Ovary (tissue), 3 donors: ENCODE results near the gene CLECL1.

Experiments used
- CTCF ChIP-seq, 3 donors: fragments of 450-650 bp in 2 of 3; fragments of 200-600 bp in 1 of 3; IDR thresholded peaks; one replicate each; pipeline versions ENCODE4 v1.5.1 to v1.8.0; 2016 to 2022; ENCODE audit warnings: antibody characterized with exemption in 3 of 3, mild to moderate bottlenecking in 1 of 3
- EP300 ChIP-seq: sonication (generic); formaldehyde crosslinking; IDR thresholded peaks from one replicate; pipeline ENCODE4 v1.6.1; 2017; ENCODE audit warnings: antibody characterized with exemption
- POLR2A ChIP-seq: fragments of 450-650 bp; IDR thresholded peaks from one replicate; pipeline ENCODE4 v1.6.1; 2017; ENCODE audit warnings: antibody characterized with exemption, mild to moderate bottlenecking, moderate library complexity
- donor health status: DM: no; HTN: no; CAD: no.

DNA sequence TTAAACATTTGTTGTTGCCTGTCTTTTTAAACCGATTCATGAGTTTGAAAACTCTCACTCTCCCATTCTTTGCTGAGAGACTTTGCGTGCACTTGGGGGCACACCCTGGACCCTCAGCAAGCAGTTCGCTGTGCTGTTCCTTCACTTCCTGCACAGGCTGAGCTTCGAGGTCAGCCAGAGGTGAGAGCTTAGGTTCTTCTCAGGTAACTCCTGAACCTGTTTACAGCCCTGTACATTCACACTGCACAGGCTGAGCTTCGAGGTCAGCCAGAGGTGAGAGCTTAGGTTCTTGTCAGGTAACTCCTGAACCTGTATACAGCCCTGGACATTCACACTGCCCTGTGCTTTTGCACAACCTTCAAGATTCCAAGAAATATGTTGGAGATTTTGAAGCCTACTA, 9.8 kb upstream of the CLECL1 start:
- TF ChIP-seq CTCF (IDR thresholded peaks at IDR 0.05) (no peak), POLR2A (no peak), EP300 (no peak)
